Measurements from ENCODE around the gene CGB5. TPM values are rescaled to one million over a fixed set of nuclear protein-coding genes. Genes with fewer than 3 reads are reported as not detected.

The CGB5 gene
- total RNA-seq, 1 experiment from 2014 or later, result not detected

DNA sequence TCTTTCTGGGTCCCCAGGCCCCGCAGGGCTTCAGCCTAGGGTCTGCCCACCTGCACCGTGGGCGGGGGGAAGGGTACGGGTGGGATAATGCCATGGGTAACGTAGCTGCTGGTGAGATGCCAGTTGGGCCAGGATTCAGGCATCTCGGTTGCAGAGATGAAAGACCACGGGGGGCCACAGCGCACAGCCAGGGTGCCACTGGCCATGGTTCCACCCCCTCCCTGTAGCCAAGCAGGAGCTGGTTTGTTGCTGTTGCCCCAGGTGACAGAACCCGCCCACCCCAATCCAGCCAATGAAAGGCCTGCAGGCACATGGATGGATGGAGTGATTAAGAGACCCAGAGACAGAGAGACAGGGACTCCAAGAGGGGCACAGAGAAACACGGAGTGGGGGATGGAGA lies 14.9 kb downstream of the CGB5 start:
- peak; percentile 26 for DNase-seq (ENCODE audit: unreplicated experiment)
- intact Hi-C loops (cut with micrococcal nuclease), result no loop called here
- CTCF ChIA-PET, result interaction anchor here (0.6 to 1.2 kb wide), 2 partner anchors 16 to 92 kb away, joined by 4 to 5 read pairs; no protein-coding TSS in a partner anchor
- POLR2A ChIA-PET, result interaction anchor here (0.6 kb wide), 1 partner anchor 438 kb away, joined by 3 read pairs; no protein-coding TSS in a partner anchor
- Mint-ChIP-seq H3K36me3 (ENCODE audit: insufficient read depth, unreplicated experiment) (peaks cover 2% of the 10 kb centered on the region), H3K27me3 (ENCODE audit: insufficient read depth, unreplicated experiment) (no peaks in the 10 kb centered on the region), H3K27ac (ENCODE audit: low read depth, unreplicated experiment) (no peak overlapping the region), H3K4me3 (ENCODE audit: unreplicated experiment) (no peak overlapping the region), H3K4me1 (ENCODE audit: insufficient read depth, unreplicated experiment) (peaks cover 17% of the 10 kb centered on the region), H3K9me3 (ENCODE audit: unreplicated experiment) (no peaks in the 10 kb centered on the region)
- TF ChIP-seq, protein P1, sequence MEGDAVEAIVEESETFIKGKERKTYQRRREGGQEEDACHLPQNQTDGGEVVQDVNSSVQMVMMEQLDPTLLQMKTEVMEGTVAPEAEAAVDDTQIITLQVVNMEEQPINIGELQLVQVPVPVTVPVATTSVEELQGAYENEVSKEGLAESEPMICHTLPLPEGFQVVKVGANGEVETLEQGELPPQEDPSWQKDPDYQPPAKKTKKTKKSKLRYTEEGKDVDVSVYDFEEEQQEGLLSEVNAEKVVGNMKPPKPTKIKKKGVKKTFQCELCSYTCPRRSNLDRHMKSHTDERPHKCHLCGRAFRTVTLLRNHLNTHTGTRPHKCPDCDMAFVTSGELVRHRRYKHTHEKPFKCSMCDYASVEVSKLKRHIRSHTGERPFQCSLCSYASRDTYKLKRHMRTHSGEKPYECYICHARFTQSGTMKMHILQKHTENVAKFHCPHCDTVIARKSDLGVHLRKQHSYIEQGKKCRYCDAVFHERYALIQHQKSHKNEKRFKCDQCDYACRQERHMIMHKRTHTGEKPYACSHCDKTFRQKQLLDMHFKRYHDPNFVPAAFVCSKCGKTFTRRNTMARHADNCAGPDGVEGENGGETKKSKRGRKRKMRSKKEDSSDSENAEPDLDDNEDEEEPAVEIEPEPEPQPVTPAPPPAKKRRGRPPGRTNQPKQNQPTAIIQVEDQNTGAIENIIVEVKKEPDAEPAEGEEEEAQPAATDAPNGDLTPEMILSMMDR (IDR thresholded peaks at IDR 0.05; ENCODE audit: unreplicated experiment), result no peak
- BruUV-seq (replicated peaks), result no TSS peak

DNA sequence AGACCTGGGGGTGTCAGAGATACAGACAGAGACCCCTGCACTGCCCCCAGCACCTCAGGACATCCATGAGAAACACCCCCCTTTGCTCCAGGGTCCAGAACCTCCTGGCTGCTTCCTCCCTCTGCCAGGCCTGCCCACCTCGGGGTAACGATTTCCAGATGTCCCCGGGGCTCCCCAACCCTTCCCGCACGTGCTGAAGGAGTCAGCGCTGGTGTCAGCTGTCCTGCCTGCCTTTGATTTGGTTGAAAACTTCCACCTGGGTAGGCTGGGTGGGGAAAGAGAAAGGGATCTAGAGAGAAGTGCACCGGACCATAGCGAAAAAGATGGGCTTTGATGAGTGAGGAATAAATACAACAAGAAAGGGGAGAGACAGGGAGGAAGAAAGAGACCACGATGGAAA lies 15.4 kb downstream of the CGB5 start:
- ChIA-PET CTCF (interaction anchor here (0.6 to 1.2 kb wide), 3 partner anchors 16 to 91 kb away, joined by 4 to 5 read pairs (median 4); no protein-coding TSS in a partner anchor), POLR2A (interaction anchor here (0.6 kb wide), 1 partner anchor 439 kb away, joined by 3 read pairs; no protein-coding TSS in a partner anchor)
- TF ChIP-seq, protein P1 (IDR thresholded peaks at IDR 0.05; ENCODE audit: unreplicated experiment), result no peak
- Mint-ChIP-seq H3K27ac (ENCODE audit: low read depth, unreplicated experiment) (no peak overlapping the region), H3K36me3 (ENCODE audit: insufficient read depth, unreplicated experiment) (peaks cover 4% of the 10 kb centered on the region), H3K4me1 (ENCODE audit: insufficient read depth, unreplicated experiment) (peaks cover 17% of the 10 kb centered on the region), H3K9me3 (ENCODE audit: unreplicated experiment) (no peaks in the 10 kb centered on the region), H3K4me3 (ENCODE audit: unreplicated experiment) (no peak overlapping the region), H3K27me3 (ENCODE audit: insufficient read depth, unreplicated experiment) (no peaks in the 10 kb centered on the region)
- intact Hi-C loops (cut with micrococcal nuclease), result no loop called here
- no TSS peak for BruUV-seq (replicated peaks)
- no peak for DNase-seq (ENCODE audit: unreplicated experiment)

DNA sequence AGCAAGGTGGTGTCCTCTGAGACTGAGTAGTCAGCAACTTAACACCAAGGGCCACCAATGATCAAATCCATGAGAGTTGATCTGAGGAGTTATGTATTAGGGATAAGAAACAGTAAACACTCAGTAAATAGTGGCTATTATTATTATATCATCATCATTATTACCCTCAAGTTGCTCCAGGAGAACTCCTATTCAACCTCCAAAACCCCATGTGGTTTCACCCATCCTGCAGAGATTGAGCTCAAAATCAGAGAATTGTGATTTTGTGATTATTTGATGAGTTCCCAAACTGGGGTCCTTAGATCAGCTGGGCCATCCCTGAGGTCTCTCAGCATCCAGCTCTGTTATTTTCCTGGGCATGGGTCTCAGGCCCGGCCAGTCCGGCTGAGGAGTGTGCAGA lies 17.4 kb downstream of the CGB5 start:
- Mint-ChIP-seq H3K4me3 (ENCODE audit: unreplicated experiment) (no peak overlapping the region), H3K27ac (ENCODE audit: low read depth, unreplicated experiment) (no peak overlapping the region), H3K27me3 (ENCODE audit: insufficient read depth, unreplicated experiment) (peaks cover 10% of the 10 kb centered on the region), H3K36me3 (ENCODE audit: insufficient read depth, unreplicated experiment) (peaks cover 11% of the 10 kb centered on the region), H3K4me1 (ENCODE audit: insufficient read depth, unreplicated experiment) (peaks cover 17% of the 10 kb centered on the region), H3K9me3 (ENCODE audit: unreplicated experiment) (no peaks in the 10 kb centered on the region)
- ChIA-PET CTCF (no interaction called here), POLR2A (interaction anchor here (0.8 kb wide), 1 partner anchor 96 kb away, joined by 3 read pairs; the partner anchor contains the start of gene FTL)
- intact Hi-C loops (cut with micrococcal nuclease), result no loop called here
- no peak for DNase-seq (ENCODE audit: unreplicated experiment)
- TF ChIP-seq, protein P1 (IDR thresholded peaks at IDR 0.05; ENCODE audit: unreplicated experiment), result no peak
- BruUV-seq (replicated peaks), result no TSS peak

DNA sequence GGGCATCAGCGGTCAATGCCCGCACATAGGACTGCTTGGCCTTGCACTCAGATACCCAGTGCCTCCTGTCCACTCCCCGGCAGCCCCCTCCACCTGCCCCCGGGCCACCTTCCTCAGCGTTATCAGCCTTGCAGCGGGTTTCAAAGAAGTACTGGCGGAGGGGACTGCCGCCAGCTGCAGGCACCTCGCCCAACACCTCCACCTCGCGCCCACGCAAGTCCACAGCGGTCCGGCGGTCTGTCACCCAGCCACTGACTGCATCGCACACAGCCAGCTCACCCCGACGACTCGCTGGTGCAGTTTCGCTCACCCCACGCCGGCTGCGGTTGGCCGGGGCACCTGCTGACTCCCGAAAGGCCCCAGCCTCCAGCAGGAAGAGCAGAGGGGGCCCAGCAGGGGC lies 17.8 kb downstream of the CGB5 start:
- Mint-ChIP-seq H3K27me3 (ENCODE audit: insufficient read depth, unreplicated experiment) (peaks cover 14% of the 10 kb centered on the region), H3K27ac (ENCODE audit: low read depth, unreplicated experiment) (no peak overlapping the region), H3K36me3 (ENCODE audit: insufficient read depth, unreplicated experiment) (peaks cover 11% of the 10 kb centered on the region), H3K4me3 (ENCODE audit: unreplicated experiment) (no peak overlapping the region), H3K4me1 (ENCODE audit: insufficient read depth, unreplicated experiment) (peaks cover 16% of the 10 kb centered on the region), H3K9me3 (ENCODE audit: unreplicated experiment) (no peaks in the 10 kb centered on the region)
- POLR2A ChIA-PET, result no interaction called here
- TF ChIP-seq, protein P1 (IDR thresholded peaks at IDR 0.05; ENCODE audit: unreplicated experiment), result no peak
- CTCF ChIA-PET, result no interaction called here
- intact Hi-C loops (cut with micrococcal nuclease), result no loop called here
- BruUV-seq (replicated peaks), result no TSS peak
- no peak for DNase-seq (ENCODE audit: unreplicated experiment)
